Neural cell (in vitro differentiated cells): ENCODE data around the gene LDB3. TPM values are rescaled to one million over a fixed set of nuclear protein-coding genes. Genes with fewer than 3 reads are reported as not detected.

Source experiments
- H2AFZ ChIP-seq: fragments of 200-600, 300-800 bp; sonication (generic), shearing (Covaris generic); 2 replicates; pipeline ENCODE4 v1.6.0; 2014; ENCODE audit warnings: low read depth, mild to moderate bottlenecking, antibody characterized with exemption, low read length, moderate library complexity
- H3F3A ChIP-seq: fragments of 200-600 bp; shearing (Covaris generic); 2 replicates; pipeline ENCODE4 v1.6.1; 2016; ENCODE audit warnings: mild to moderate bottlenecking, moderate library complexity, mixed read lengths, antibody characterized with exemption, low read length; ENCODE audit not compliant: insufficient read depth, poor library complexity, severe bottlenecking
- H3K27ac ChIP-seq: fragments of 200-600, 300-800 bp; sonication (generic), shearing (Covaris generic); 2 replicates; pipeline ENCODE4 v1.5.1; 2014; ENCODE audit warnings: mild to moderate bottlenecking, low read length, moderate library complexity
- H3K27me3 ChIP-seq: fragments of 300-800, 200-600 bp; sonication (generic), shearing (Covaris generic); 2 replicates; pipeline ENCODE4 v1.6.0; 2014; ENCODE audit warnings: mild to moderate bottlenecking, low read depth, low read length, moderate library complexity; ENCODE audit not compliant: insufficient read depth
- H3K36me3 ChIP-seq: fragments of 300-800, 200-600 bp; sonication (generic), shearing (Covaris generic); 2 replicates; pipeline ENCODE4 v1.5.1; 2014; ENCODE audit warnings: mild to moderate bottlenecking, antibody characterized with exemption, low read length, moderate library complexity; ENCODE audit not compliant: insufficient read depth
- H3K4me2 ChIP-seq: fragments of 300-800, 200-600 bp; sonication (generic), shearing (Covaris generic); 2 replicates; pipeline ENCODE4 v1.6.0; 2014; ENCODE audit warnings: mild to moderate bottlenecking, low read length
- H3K4me3 ChIP-seq: fragments of 300-800, 200-600 bp; sonication (generic), shearing (Covaris generic); 2 replicates; pipeline ENCODE4 v1.5.1; 2014; ENCODE audit warnings: mild to moderate bottlenecking, low read length, moderate library complexity
- H3K79me2 ChIP-seq: fragments of 200-600 bp; shearing (Covaris generic); replicated peaks from 2 replicates; pipeline ENCODE4 v1.6.0; 2014; ENCODE audit warnings: mild to moderate bottlenecking, low read length, moderate library complexity; ENCODE audit not compliant: insufficient read depth
- H3K9ac ChIP-seq: fragments of 300-800, 200-600 bp; sonication (generic), shearing (Covaris generic); 2 replicates; pipeline ENCODE4 v1.6.1; 2016; ENCODE audit warnings: mild to moderate bottlenecking, low read length, mixed read lengths
- H3K9me2 ChIP-seq: fragments of 200-600 bp; shearing (Covaris generic); 2 replicates; pipeline ENCODE4 v1.6.1; 2016; ENCODE audit warnings: mild to moderate bottlenecking, low read length, mixed read lengths; ENCODE audit not compliant: insufficient read depth
- H3K9me3 ChIP-seq: fragments of 200-600, 300-800 bp; sonication (generic), shearing (Covaris generic); 2 replicates; pipeline ENCODE4 v1.6.1; 2016; ENCODE audit warnings: mild to moderate bottlenecking, mixed run types, low read length, moderate library complexity, mixed read lengths
- H4K20me1 ChIP-seq: fragments of 200-600 bp; shearing (Covaris generic); 2 replicates; pipeline ENCODE4 v1.6.1; 2016; ENCODE audit warnings: mild to moderate bottlenecking, mixed run types; ENCODE audit not compliant: insufficient read depth
- EP300 ChIP-seq: fragments of 450-650 bp; conservative IDR thresholded peaks from 2 replicates; pipeline ENCODE4 v1.6.1; 2014; ENCODE audit warnings: antibody characterized with exemption, mild to moderate bottlenecking, moderate library complexity; ENCODE audit not compliant: poor library complexity, severe bottlenecking
- EZH2 ChIP-seq: fragments of 200-600, 300-800 bp; shearing (Covaris generic), sonication (generic); IDR thresholded peaks from 2 replicates; pipeline ENCODE4 v1.6.1; 2014; ENCODE audit warnings: antibody characterized with exemption, low read length, borderline replicate concordance, mild to moderate bottlenecking; ENCODE audit not compliant: insufficient read depth, poor library complexity, severe bottlenecking
- MXI1 ChIP-seq: fragments of 450-650 bp; conservative IDR thresholded peaks from 2 replicates; pipeline ENCODE4 v1.6.1; 2014; ENCODE audit warnings: antibody characterized with exemption, mild to moderate bottlenecking; ENCODE audit not compliant: poor library complexity, severe bottlenecking
- POLR2AphosphoS5 ChIP-seq: IDR thresholded peaks from 2 replicates; pipeline ENCODE4 v1.6.1; 2012
- RAD21 ChIP-seq: fragments of 450-650 bp; conservative IDR thresholded peaks from 2 replicates; pipeline ENCODE4 v1.6.1; 2014; ENCODE audit warnings: antibody characterized with exemption, mild to moderate bottlenecking, moderate library complexity
- SMC3 ChIP-seq: fragments of 450-650 bp; conservative IDR thresholded peaks from 2 replicates; pipeline ENCODE4 v1.6.1; 2014; ENCODE audit warnings: antibody characterized with exemption, mild to moderate bottlenecking, moderate library complexity; ENCODE audit not compliant: poor library complexity
- TAF1 ChIP-seq: IDR thresholded peaks from 2 replicates; pipeline ENCODE4 v1.6.1; 2012; ENCODE audit warnings: low read depth
- polyA plus RNA-seq: library from polyadenylated mRNA; depleted of rRNA; stranded (reverse); fragments of >200 nt; gene quantifications from 2 replicates; pipeline ENCODE4 v1.2.3, GENCODE V29; 2014
- TF ChIP-seq, protein P1 (sequence below): IDR thresholded peaks from 2 replicates; pipeline ENCODE4 v1.6.1; 2012; ENCODE audit warnings: borderline replicate concordance
- TF ChIP-seq, protein P2 (sequence below): fragments of 450-650 bp; IDR thresholded peaks from 2 replicates; pipeline ENCODE4 v1.5.1; 2014; ENCODE audit warnings: antibody characterized with exemption, mild to moderate bottlenecking, moderate library complexity; ENCODE audit not compliant: poor library complexity, severe bottlenecking

The LDB3 gene
- polyA plus RNA-seq, 1 donor from 2014 or later, result 0.12 TPM

DNA sequence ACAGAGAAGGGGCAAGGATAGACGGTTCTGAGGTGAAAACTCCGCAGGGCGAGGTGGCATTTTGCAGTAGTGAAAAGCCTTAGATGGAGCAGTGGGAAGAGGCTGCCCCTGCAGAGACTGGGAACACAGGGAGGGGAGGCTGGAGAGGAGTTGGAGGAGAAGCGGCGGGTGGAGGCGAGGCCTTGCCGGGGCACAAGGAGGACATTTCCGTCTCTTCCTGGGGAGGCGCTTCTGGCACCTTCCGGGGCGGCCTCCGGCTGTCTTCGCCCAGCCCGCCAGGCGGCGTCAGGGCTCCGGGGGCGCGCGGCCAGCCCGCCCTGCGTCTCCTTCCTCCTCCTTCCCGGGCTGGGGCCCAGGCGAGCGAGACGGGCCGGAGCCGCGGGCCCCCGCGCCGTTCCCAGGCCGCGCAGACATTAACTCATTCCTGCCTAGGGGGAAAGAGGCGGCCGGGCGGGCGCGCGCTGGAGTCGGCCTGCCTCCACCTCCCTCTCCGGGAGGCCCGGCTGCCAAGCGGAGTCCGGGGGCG is 42.7 kb downstream of the LDB3 start:
- H3K4me3 ChIP-seq, result peak overlapping the region; percentile 65
- H3K9ac ChIP-seq, result peak overlapping the region; percentile 61
- H3K79me2 ChIP-seq, result no peaks in the 10 kb centered on the region
- TF ChIP-seq SMC3 (peak; percentile 81), POLR2AphosphoS5 (peak; percentile 26), EZH2 (no peak), MXI1 (peak; percentile 20), EP300 (no peak), RAD21 (peak; percentile 70), TAF1 (no peak)
- TF ChIP-seq, protein P1, sequence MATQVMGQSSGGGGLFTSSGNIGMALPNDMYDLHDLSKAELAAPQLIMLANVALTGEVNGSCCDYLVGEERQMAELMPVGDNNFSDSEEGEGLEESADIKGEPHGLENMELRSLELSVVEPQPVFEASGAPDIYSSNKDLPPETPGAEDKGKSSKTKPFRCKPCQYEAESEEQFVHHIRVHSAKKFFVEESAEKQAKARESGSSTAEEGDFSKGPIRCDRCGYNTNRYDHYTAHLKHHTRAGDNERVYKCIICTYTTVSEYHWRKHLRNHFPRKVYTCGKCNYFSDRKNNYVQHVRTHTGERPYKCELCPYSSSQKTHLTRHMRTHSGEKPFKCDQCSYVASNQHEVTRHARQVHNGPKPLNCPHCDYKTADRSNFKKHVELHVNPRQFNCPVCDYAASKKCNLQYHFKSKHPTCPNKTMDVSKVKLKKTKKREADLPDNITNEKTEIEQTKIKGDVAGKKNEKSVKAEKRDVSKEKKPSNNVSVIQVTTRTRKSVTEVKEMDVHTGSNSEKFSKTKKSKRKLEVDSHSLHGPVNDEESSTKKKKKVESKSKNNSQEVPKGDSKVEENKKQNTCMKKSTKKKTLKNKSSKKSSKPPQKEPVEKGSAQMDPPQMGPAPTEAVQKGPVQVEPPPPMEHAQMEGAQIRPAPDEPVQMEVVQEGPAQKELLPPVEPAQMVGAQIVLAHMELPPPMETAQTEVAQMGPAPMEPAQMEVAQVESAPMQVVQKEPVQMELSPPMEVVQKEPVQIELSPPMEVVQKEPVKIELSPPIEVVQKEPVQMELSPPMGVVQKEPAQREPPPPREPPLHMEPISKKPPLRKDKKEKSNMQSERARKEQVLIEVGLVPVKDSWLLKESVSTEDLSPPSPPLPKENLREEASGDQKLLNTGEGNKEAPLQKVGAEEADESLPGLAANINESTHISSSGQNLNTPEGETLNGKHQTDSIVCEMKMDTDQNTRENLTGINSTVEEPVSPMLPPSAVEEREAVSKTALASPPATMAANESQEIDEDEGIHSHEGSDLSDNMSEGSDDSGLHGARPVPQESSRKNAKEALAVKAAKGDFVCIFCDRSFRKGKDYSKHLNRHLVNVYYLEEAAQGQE, result no peak
- TF ChIP-seq, protein P2, sequence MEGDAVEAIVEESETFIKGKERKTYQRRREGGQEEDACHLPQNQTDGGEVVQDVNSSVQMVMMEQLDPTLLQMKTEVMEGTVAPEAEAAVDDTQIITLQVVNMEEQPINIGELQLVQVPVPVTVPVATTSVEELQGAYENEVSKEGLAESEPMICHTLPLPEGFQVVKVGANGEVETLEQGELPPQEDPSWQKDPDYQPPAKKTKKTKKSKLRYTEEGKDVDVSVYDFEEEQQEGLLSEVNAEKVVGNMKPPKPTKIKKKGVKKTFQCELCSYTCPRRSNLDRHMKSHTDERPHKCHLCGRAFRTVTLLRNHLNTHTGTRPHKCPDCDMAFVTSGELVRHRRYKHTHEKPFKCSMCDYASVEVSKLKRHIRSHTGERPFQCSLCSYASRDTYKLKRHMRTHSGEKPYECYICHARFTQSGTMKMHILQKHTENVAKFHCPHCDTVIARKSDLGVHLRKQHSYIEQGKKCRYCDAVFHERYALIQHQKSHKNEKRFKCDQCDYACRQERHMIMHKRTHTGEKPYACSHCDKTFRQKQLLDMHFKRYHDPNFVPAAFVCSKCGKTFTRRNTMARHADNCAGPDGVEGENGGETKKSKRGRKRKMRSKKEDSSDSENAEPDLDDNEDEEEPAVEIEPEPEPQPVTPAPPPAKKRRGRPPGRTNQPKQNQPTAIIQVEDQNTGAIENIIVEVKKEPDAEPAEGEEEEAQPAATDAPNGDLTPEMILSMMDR, result peak; percentile 86
- H2AFZ ChIP-seq, result peak overlapping the region; percentile 65
- H3K27ac ChIP-seq, result no peak overlapping the region
- H3K27me3 ChIP-seq, result peaks cover 5% of the 10 kb centered on the region
- no peaks in the 10 kb centered on the region for H3K9me2 ChIP-seq
- H3K36me3 ChIP-seq, result no peaks in the 10 kb centered on the region
- H4K20me1 ChIP-seq, result no peaks in the 10 kb centered on the region
- H3K4me2 ChIP-seq, result no peak overlapping the region
- no peaks in the 10 kb centered on the region for H3F3A ChIP-seq
- no peaks in the 10 kb centered on the region for H3K9me3 ChIP-seq

DNA sequence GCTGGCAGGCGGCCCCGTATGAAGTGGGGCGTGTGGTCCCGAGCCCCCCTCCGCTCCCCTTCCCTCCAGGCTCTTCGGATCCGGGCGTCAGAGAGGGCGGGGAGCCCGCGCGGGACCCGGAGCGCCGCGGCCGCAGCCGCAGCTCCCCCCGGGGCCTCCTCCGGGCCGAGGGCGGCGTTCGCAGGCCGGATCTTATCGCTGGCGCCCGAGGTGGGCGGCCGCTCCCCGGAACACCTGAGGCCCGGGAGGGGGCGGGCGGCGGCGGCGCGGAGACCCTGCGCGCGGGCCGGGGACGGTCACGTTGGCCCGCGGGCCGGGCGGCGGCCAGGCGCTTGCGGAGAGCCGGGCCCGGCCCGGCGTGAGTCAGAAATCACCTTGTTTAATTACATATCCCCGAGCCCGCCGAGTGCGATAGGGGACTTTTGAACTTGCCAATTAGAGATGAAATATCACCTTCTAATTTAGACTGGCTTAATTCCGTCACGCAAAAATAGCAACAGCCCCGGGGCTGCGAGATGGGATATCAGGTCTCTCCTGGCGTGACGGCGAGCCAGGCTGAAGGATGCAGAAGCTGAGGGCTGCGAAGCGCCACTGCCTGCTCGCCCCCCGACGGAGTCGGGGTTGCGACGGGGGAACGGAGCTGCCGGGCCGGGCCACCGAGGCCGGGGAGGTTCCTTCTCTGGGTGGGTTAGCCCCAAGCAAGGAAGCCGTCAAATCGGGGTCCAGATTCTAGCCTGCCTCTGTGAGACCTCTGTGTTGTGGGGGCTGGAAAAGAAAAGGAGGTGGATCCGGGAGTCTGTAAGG is 43.4 kb downstream of the LDB3 start:
- no peaks in the 10 kb centered on the region for H4K20me1 ChIP-seq
- H3K4me2 ChIP-seq, result no peak overlapping the region
- H3K9ac ChIP-seq, result peak overlapping the region; percentile 61
- no peaks in the 10 kb centered on the region for H3F3A ChIP-seq
- H3K27ac ChIP-seq, result no peak overlapping the region
- no peaks in the 10 kb centered on the region for H3K36me3 ChIP-seq
- H3K9me3 ChIP-seq, result no peaks in the 10 kb centered on the region
- peak overlapping the region; percentile 65 for H3K4me3 ChIP-seq
- no peak for TF ChIP-seq EZH2
- TF ChIP-seq EP300, result no peak
- no peak for TF ChIP-seq TAF1
- no peak for TF ChIP-seq POLR2AphosphoS5
- no peak for TF ChIP-seq MXI1
- no peak for TF ChIP-seq RAD21
- TF ChIP-seq, protein P1, result no peak
- no peak for TF ChIP-seq SMC3
- TF ChIP-seq, protein P2, result no peak
- peaks cover 5% of the 10 kb centered on the region for H3K27me3 ChIP-seq
- H2AFZ ChIP-seq, result no peak overlapping the region
- no peaks in the 10 kb centered on the region for H3K79me2 ChIP-seq
- no peaks in the 10 kb centered on the region for H3K9me2 ChIP-seq
